Nephron (organoid): ENCODE measurements around the gene BCO2.
A peak's percentile ranks its signal among the peaks of the same experiment; 100 is the strongest.

Experiments used
- H3K27ac Mint-ChIP-seq, 3 experiments: 2 replicates each; pipeline ENCODE4 v1.8.0; 2020; ENCODE audit warnings: mixed read lengths in 3 of 3, mild to moderate bottlenecking in 2 of 3, moderate library complexity in 1 of 3
- H3K27me3 Mint-ChIP-seq: 2 replicates; pipeline ENCODE4 v1.8.0; 2021; ENCODE audit warnings: low read depth, mild to moderate bottlenecking, moderate library complexity, mixed read lengths
- H3K36me3 Mint-ChIP-seq: 2 replicates; pipeline ENCODE4 v1.8.0; 2020; ENCODE audit warnings: low read depth, mixed read lengths
- H3K4me1 Mint-ChIP-seq: 2 replicates; pipeline ENCODE4 v1.8.0; 2020; ENCODE audit warnings: mixed read lengths
- H3K4me3 Mint-ChIP-seq, 3 experiments: 2 replicates each; pipeline ENCODE4 v1.8.0; 2020; ENCODE audit warnings: mild to moderate bottlenecking in 3 of 3, mixed read lengths in 3 of 3, moderate library complexity in 2 of 3
- H3K9me3 Mint-ChIP-seq: 2 replicates; pipeline ENCODE4 v1.8.0; 2020; ENCODE audit warnings: mixed read lengths
- CTCF ChIP-seq, 3 experiments: fragments of 200-600 bp; sonication (generic); IDR thresholded peaks; one replicate each; pipeline ENCODE4 v1.5.0; 2021; ENCODE audit warnings: antibody characterized with exemption in 3 of 3; ENCODE audit not compliant: unreplicated experiment in 3 of 3

The BCO2 gene

GRCh38 chr11:112174789-112175598, at the start of gene BCO2:
Gene BCO2 (plus strand): TSS chr11:112175512. CDS start chr11:112175602, 90 bp downstream.
- Mint-ChIP-seq H3K9me3 (no peaks in the 10 kb centered on the region), H3K4me1 (peaks cover 24% of the 10 kb centered on the region), H3K4me3 (peak within 1 kb of the TSS; percentile 75 to 83 (median 77)), H3K27ac (peak within 1 kb of the TSS; percentile 54 to 93 (median 67)), H3K27me3 (no peaks in the 10 kb centered on the region), H3K36me3 (no peaks in the 10 kb centered on the region)
- peak; percentile 68 to 80 (median 76) for TF ChIP-seq CTCF (IDR thresholded peaks at IDR 0.05; ENCODE audit: unreplicated experiment in 3 of 3)

GRCh38 chr11:112127056-112127455, 48.3 kb upstream of the BCO2 start:
- Mint-ChIP-seq H3K27me3 (peaks cover 3% of the 10 kb centered on the region), H3K36me3 (no peaks in the 10 kb centered on the region), H3K27ac (no peak overlapping the region), H3K9me3 (no peaks in the 10 kb centered on the region), H3K4me1 (peaks cover 8% of the 10 kb centered on the region), H3K4me3 (no peak overlapping the region)
- no peak for TF ChIP-seq CTCF (IDR thresholded peaks at IDR 0.05; ENCODE audit: unreplicated experiment in 3 of 3)

- TF ChIP-seq CTCF (IDR thresholded peaks at IDR 0.05; ENCODE audit: unreplicated experiment in 3 of 3), result no peak
- Mint-ChIP-seq H3K4me1 (peaks cover 8% of the 10 kb centered on the region), H3K4me3 (no peak overlapping the region), H3K27me3 (peaks cover 3% of the 10 kb centered on the region), H3K27ac (no peak overlapping the region), H3K36me3 (no peaks in the 10 kb centered on the region), H3K9me3 (no peaks in the 10 kb centered on the region)
These were observed 46.7 kb upstream of the BCO2 start for GRCh38 chr11:112128483-112129121.

GRCh38 chr11:112129656-112130055, 45.7 kb upstream of the BCO2 start:
- Mint-ChIP-seq H3K4me1 (peaks cover 8% of the 10 kb centered on the region), H3K4me3 (no peak overlapping the region), H3K36me3 (no peaks in the 10 kb centered on the region), H3K9me3 (no peaks in the 10 kb centered on the region), H3K27me3 (peaks cover 6% of the 10 kb centered on the region), H3K27ac (no peak overlapping the region)
- no peak for TF ChIP-seq CTCF (IDR thresholded peaks at IDR 0.05; ENCODE audit: unreplicated experiment in 3 of 3)

- no peak overlapping the region for H3K4me3 Mint-ChIP-seq
- H3K27ac Mint-ChIP-seq, result no peak overlapping the region
- no peaks in the 10 kb centered on the region for H3K9me3 Mint-ChIP-seq
- H3K36me3 Mint-ChIP-seq, result no peaks in the 10 kb centered on the region
- peaks cover 8% of the 10 kb centered on the region for H3K4me1 Mint-ChIP-seq
- H3K27me3 Mint-ChIP-seq, result peaks cover 3% of the 10 kb centered on the region
- no peak for TF ChIP-seq CTCF (IDR thresholded peaks at IDR 0.05; ENCODE audit: unreplicated experiment in 3 of 3)
These were observed 42.6 kb upstream of the BCO2 start for GRCh38 chr11:112132737-112133136.
